HepG2 (cell line): ENCODE data around the gene SPOCD1. TPM values are rescaled to one million over a fixed set of nuclear protein-coding genes. Genes with fewer than 3 reads are reported as not detected.

Experiments used
- ATAC-seq: fragments of 200-7000 bp; cut with Tn5 transposase; 3 replicates; pipeline ENCODE4 v1.9.1; 2020; ENCODE audit warnings: mild to moderate bottlenecking, moderate library complexity
- BruUV-seq: library from RNA; stranded (reverse); fragments of 400-500 nt; replicated peaks from 2 replicates; lab custom pipeline; 2021; lab: Mats Ljungman, UMichigan
- CTCF ChIA-PET: fragments of 300-600 bp; formaldehyde crosslinking; extraction: SDS; loops from one replicate; lab custom pipeline; 2021; ENCODE audit warnings: low total read pairs, inconsistent platforms, low intra/inter-chr PET ratio; lab: Yijun Ruan, JAX
- POLR2A ChIA-PET: fragments of 350-600 bp; sonication (Branson Sonifier 250); formaldehyde crosslinking; loops from one replicate; lab custom pipeline; 2020; ENCODE audit warnings: antibody characterized with exemption, inconsistent platforms; lab: Yijun Ruan, JAX
- DNase-seq: peaks from one replicate; pipeline ENCODE4 v3.0.0-alpha.2; 2015; ENCODE audit warnings: low spot score
- FAIRE-seq: peaks from 3 replicates; lab custom pipeline; 2011; peaks lifted over from hg19 to GRCh38; lab: Jason Lieb, UNC
- H2AFZ ChIP-seq: one replicate; pipeline ENCODE4 v1.6.1; 2011; ENCODE audit warnings: low read length, inconsistent platforms
- H3K27ac ChIP-seq: fragments of 300-600 bp; 3 replicates; pipeline ENCODE4 v1.8.0; 2011; ENCODE audit warnings: mixed run types, mild to moderate bottlenecking, mixed read lengths, low read length, inconsistent platforms; ENCODE audit not compliant: insufficient read depth; ENCODE audit errors: extremely low read length
- H3K27me3 ChIP-seq, 2 experiments: fragments of 200-600 bp in 1 of 2; 2 replicates in 1 of 2; 3 replicates in 1 of 2; pipeline versions ENCODE4 v1.6.0 to v1.8.0; 2011; ENCODE audit warnings: low read length in 2 of 2, mild to moderate bottlenecking in 2 of 2, moderate library complexity in 2 of 2, inconsistent platforms in 1 of 2; ENCODE audit not compliant: insufficient read depth in 2 of 2, control insufficient read depth in 1 of 2
- H3K36me3 ChIP-seq, 2 experiments: fragments of 200-600 bp in 1 of 2; replicated peaks in 1 of 2; 2 replicates in 1 of 2; 3 replicates in 1 of 2; pipeline versions ENCODE4 v1.5.1 to v1.8.0; 2011; ENCODE audit warnings: low read length in 2 of 2, inconsistent platforms in 1 of 2; ENCODE audit not compliant: insufficient read depth in 2 of 2, control insufficient read depth in 1 of 2
- H3K4me1 ChIP-seq: 2 replicates; pipeline ENCODE4 v1.5.1; 2012; ENCODE audit warnings: low read length, inconsistent platforms; ENCODE audit not compliant: insufficient read depth
- H3K4me2 ChIP-seq: 2 replicates; pipeline ENCODE4 v1.6.0; 2011; ENCODE audit warnings: low read depth, low read length, inconsistent platforms
- H3K4me3 ChIP-seq, 3 experiments: fragments of 200-600 bp in 1 of 3; sonication (generic), shearing (Covaris generic) in 1 of 3; replicated peaks in 1 of 3; 2 replicates each; pipeline ENCODE4 v1.5.1; 2011 to 2016; ENCODE audit warnings: low read length in 3 of 3, inconsistent platforms in 2 of 3, low read depth in 2 of 3, mild to moderate bottlenecking in 2 of 3, control low read depth in 1 of 3, mixed read lengths in 1 of 3; ENCODE audit not compliant: insufficient read depth in 1 of 3
- H3K79me2 ChIP-seq: one replicate; pipeline ENCODE4 v1.6.1; 2011; ENCODE audit warnings: low read length, inconsistent platforms; ENCODE audit not compliant: insufficient read depth
- H3K9ac ChIP-seq: 2 replicates; pipeline ENCODE4 v1.6.0; 2011; ENCODE audit warnings: mild to moderate bottlenecking, low read depth, low read length, inconsistent platforms; ENCODE audit not compliant: insufficient read depth
- H3K9me3 ChIP-seq: 2 replicates; pipeline ENCODE4 v1.5.1; 2012; ENCODE audit warnings: mild to moderate bottlenecking, low read length
- H4K20me1 ChIP-seq: 2 replicates; pipeline ENCODE4 v1.6.0; 2011; ENCODE audit warnings: inconsistent platforms, mild to moderate bottlenecking, low read length, moderate library complexity; ENCODE audit not compliant: insufficient read depth
- ARNT ChIP-seq: fragments of 450-650 bp; IDR thresholded peaks from 2 replicates; pipeline ENCODE4 v1.6.1; 2017
- ATM ChIP-seq: fragments of 450-650 bp; IDR thresholded peaks from 2 replicates; pipeline ENCODE4 v1.7.1; 2017; ENCODE audit warnings: mild to moderate bottlenecking, borderline replicate concordance
- GABPB1 ChIP-seq: IDR thresholded peaks from 2 replicates; pipeline ENCODE4 v1.6.1; 2016; ENCODE audit warnings: mild to moderate bottlenecking, missing genetic modification reagents, moderate library complexity, missing compliant biosample characterization
- LCORL ChIP-seq, 2 experiments: fragments of 450-650 bp in 1 of 2; sonication (generic) in 1 of 2; formaldehyde crosslinking in 1 of 2; IDR thresholded peaks; 2 replicates each; pipeline versions ENCODE4 v1.5.0 to v1.6.1; 2017 to 2020; ENCODE audit warnings: antibody characterized with exemption in 1 of 2, missing genetic modification reagents in 1 of 2
- MEIS2 ChIP-seq: sonication (generic); formaldehyde crosslinking; IDR thresholded peaks from 2 replicates; pipeline ENCODE4 v1.9.0; 2021; ENCODE audit warnings: mild to moderate bottlenecking, missing genetic modification reagents
- MNT ChIP-seq: fragments of 450-650 bp; IDR thresholded peaks from 2 replicates; pipeline ENCODE4 v1.6.1; 2016
- PHF8 ChIP-seq: sonication (generic); formaldehyde crosslinking; IDR thresholded peaks from 2 replicates; pipeline ENCODE4 v1.5.0; 2020; ENCODE audit warnings: missing genetic modification reagents
- RELA ChIP-seq: sonication (generic); formaldehyde crosslinking; IDR thresholded peaks from 2 replicates; pipeline ENCODE4 v1.4.0; 2020; ENCODE audit warnings: missing genetic modification reagents
- RXRB ChIP-seq: IDR thresholded peaks from 2 replicates; pipeline ENCODE4 v1.6.1; 2016; ENCODE audit warnings: borderline replicate concordance, missing genetic modification reagents, missing compliant biosample characterization
- TSC22D2 ChIP-seq: sonication (generic); formaldehyde crosslinking; IDR thresholded peaks from 2 replicates; pipeline ENCODE4 v1.5.1; 2020; ENCODE audit warnings: missing genetic modification reagents, mild to moderate bottlenecking, borderline replicate concordance
- ZNF441 ChIP-seq: sonication (generic); formaldehyde crosslinking; IDR thresholded peaks from 2 replicates; pipeline ENCODE4 v1.7.0; 2021; ENCODE audit warnings: missing genetic modification reagents, borderline replicate concordance
- ZNF550 ChIP-seq: sonication (generic); formaldehyde crosslinking; IDR thresholded peaks from 2 replicates; pipeline ENCODE4 v1.4.0; 2020; ENCODE audit warnings: mild to moderate bottlenecking, missing genetic modification reagents, borderline replicate concordance
- ZNF577 ChIP-seq: sonication (generic); formaldehyde crosslinking; IDR thresholded peaks from 2 replicates; pipeline ENCODE4 v1.4.0; 2020; ENCODE audit warnings: mild to moderate bottlenecking, low read depth, missing genetic modification reagents, borderline replicate concordance
- WGBS: methylation state at CpG from one replicate; pipeline ENCODE4 v1.1.6; 2017; ENCODE audit warnings: low lambda C conversion rate; 5-methylcytosine and 5-hydroxymethylcytosine counted together
- in situ Hi-C: cut with HindIII; loops from 2 replicates; pipeline ENCODE4 v1.10.0; 2017; ENCODE audit warnings: low pct_unique_long_range_greater_than_20kb; ENCODE audit not compliant: extremely low pct_ligation_motif_present
- intact Hi-C: fragments of 100-400 bp; cut with micrococcal nuclease; formaldehyde crosslinking; loops from one replicate; pipeline ENCODE4 v1.10.0; 2022; ENCODE audit not compliant: unreplicated experiment
- polyA plus RNA-seq, 8 experiments: library from polyadenylated mRNA; depleted of rRNA in 3 of 8; stranded (reverse) in 7 of 8; unstranded in 1 of 8; fragments of >200 nt; fragmentation: Illumina TruSeq in 4 of 8; extraction: Trizol in 4 of 8; gene quantifications; 2 replicates each; pipeline versions ENCODE4 v1.2.1 to v1.2.3, GENCODE V29; 2011 to 2016; ENCODE audit warnings: low read depth in 4 of 8, missing spikeins in 1 of 8, mixed read lengths in 1 of 8; ENCODE audit not compliant: insufficient read depth in 1 of 8
- total RNA-seq, 5 experiments: library from RNA; depleted of rRNA; stranded (reverse); fragments of >200 nt; fragmentation: Illumina TruSeq; extraction: Trizol; gene quantifications; 2 replicates each; pipeline ENCODE4 v1.2.3, GENCODE V29; 2016; ENCODE audit warnings: low read depth in 1 of 5

Gene SPOCD1
- total and polyA plus RNA-seq, 2 of the 13 experiments (the other 11 are each of a cell fraction or from before 2014, with no cell fraction given) = 0.24 to 0.29 TPM

GRCh38 chr1:31849653-31850052 lies 33.8 kb upstream of the SPOCD1 start:
- Histone ChIP-seq H3K4me1 (peaks cover 2% of the 10 kb centered on the region), H3K27ac (no peak overlapping the region), H3K9me3 (no peaks in the 10 kb centered on the region), H3K36me3 (no peaks in the 10 kb centered on the region), H3K9ac (no peak overlapping the region), H3K4me3 (no peak overlapping the region), H4K20me1 (no peaks in the 10 kb centered on the region), H3K79me2 (no peaks in the 10 kb centered on the region), H3K4me2 (no peak overlapping the region), H2AFZ (no peak overlapping the region), H3K27me3 (no peaks in the 10 kb centered on the region; a peak in 1 of 5 replicates)
- intact Hi-C loops = no loop called here
- ChIA-PET CTCF (no interaction called here), POLR2A (no interaction called here)
- FAIRE-seq (no peak), DNase-seq (no peak), ATAC-seq (no peak)
- in situ Hi-C loops = no loop called here
- BruUV-seq = no TSS peak
- 34% methylated on average over 5 of the region's 5 CpGs for WGBS
- TF ChIP-seq TSC22D2 (CRISPR knock-in tag) (no peak), MNT (peak; percentile 77), GABPB1 (CRISPR knock-in tag) (no peak), ARNT (no peak), ZNF577 (CRISPR knock-in tag) (no peak)

DNA sequence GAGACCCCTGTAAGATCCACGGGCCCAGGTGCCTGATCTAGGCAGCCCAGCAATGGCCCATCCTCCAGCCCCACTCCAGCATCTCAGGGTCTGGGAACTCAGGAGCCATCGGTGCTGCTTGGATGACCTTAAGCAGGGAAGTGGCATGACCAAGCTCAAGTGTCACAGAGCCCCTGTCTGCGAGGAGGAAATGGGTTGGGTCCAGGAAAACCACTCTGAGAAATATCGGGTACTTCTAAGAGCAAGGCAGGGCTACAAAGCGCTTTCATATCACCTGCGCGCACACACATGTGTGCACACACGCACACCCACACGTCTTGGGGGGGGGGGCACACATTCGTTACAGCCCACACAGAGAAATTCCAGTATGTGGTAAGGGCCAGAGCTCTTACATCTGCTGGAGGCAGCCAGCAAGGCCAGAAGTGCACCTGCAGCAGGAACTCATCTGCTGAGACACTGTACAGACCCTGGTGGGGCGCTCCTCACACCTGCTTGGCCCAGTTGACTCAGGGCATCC lies 32.6 kb upstream of the SPOCD1 start:
- no peak for ATAC-seq
- Histone ChIP-seq H3K27me3 (peaks cover 0 to 2% of the 10 kb centered on the region in 2 experiments; a peak in 1 of 5 replicates), H3K4me1 (no peaks in the 10 kb centered on the region), H2AFZ (no peak overlapping the region), H3K9me3 (no peaks in the 10 kb centered on the region), H3K79me2 (no peaks in the 10 kb centered on the region)
- no peak for DNase-seq
- in situ Hi-C loops = no loop called here
- POLR2A ChIA-PET = interaction anchor here (0.8 kb wide), 1 partner anchor 90 kb away, joined by 3 read pairs; no protein-coding TSS in a partner anchor
- TF ChIP-seq PHF8 (CRISPR knock-in tag) (no peak), RXRB (CRISPR knock-in tag) (no peak), LCORL (IDR thresholded peaks at IDR 0.05) (no peak), LCORL (CRISPR knock-in tag; IDR thresholded peaks at IDR 0.05) (no peak), ZNF441 (CRISPR knock-in tag) (no peak), MEIS2 (CRISPR knock-in tag) (no peak), ATM (no peak), RELA (CRISPR knock-in tag) (no peak), ZNF550 (CRISPR knock-in tag) (no peak)
- TF ChIP-seq, all 625 proteins: peak for 0
- intact Hi-C loops = no loop called here
- Histone ChIP-seq H3K4me2 (no peak overlapping the region), H3K9ac (no peak overlapping the region), H3K4me3 (no peak overlapping the region), H3K36me3 (no peaks in the 10 kb centered on the region), H4K20me1 (no peaks in the 10 kb centered on the region), H3K27ac (no peak overlapping the region)
- no TSS peak for BruUV-seq
- WGBS = 70% methylated on average over 9 of the region's 11 CpGs
- CTCF ChIA-PET = no interaction called here
- FAIRE-seq = no peak
